Right atrium auricular region (tissue), 2 donors: ENCODE results near the gene ZNF778. TPM values are rescaled to one million over a fixed set of nuclear protein-coding genes. Genes with fewer than 3 reads are reported as not detected.

Experiments used
- DNase-seq: peaks from one replicate; pipeline ENCODE4 v3.0.0-alpha.2; 2019; ENCODE audit warnings: low spot score
- H3K27ac ChIP-seq, 2 donors: fragments of 200-600 bp; sonication (generic); 1 replicate in 1 of 2; 2 replicates in 1 of 2; pipeline ENCODE4 v1.5.1; 2016 to 2019
- H3K27me3 ChIP-seq, 2 donors: fragments of 200-600 bp; sonication (generic); one replicate each; pipeline versions ENCODE4 v1.5.1 to v1.6.0; 2017 to 2019
- H3K36me3 ChIP-seq: fragments of 200-600 bp; sonication (generic); one replicate; pipeline ENCODE4 v1.5.1; 2016
- H3K4me1 ChIP-seq, 2 donors: fragments of 200-600 bp; sonication (generic); one replicate each; pipeline versions ENCODE4 v1.5.1 to v1.6.0; 2017 to 2019
- H3K4me3 ChIP-seq, 2 donors: fragments of 200-600 bp; sonication (generic); 1 replicate in 1 of 2; 2 replicates in 1 of 2; pipeline ENCODE4 v1.5.1; 2017 to 2019; ENCODE audit warnings: mild to moderate bottlenecking in 1 of 2, moderate library complexity in 1 of 2
- H3K9me3 ChIP-seq, 2 donors: fragments of 200-600 bp; sonication (generic); one replicate each; pipeline ENCODE4 v1.5.1; 2019
- CTCF ChIP-seq, 2 donors: fragments of 200-600 bp; sonication (generic); IDR thresholded peaks; one replicate each; pipeline ENCODE4 v1.5.1; 2019; ENCODE audit warnings: antibody characterized with exemption in 2 of 2
- total RNA-seq, 2 donors: library from RNA; depleted of rRNA; stranded (reverse); fragments of >200 nt; gene quantifications; one replicate each; pipeline ENCODE4 v1.1.0, GENCODE V29; 2016

ZNF778 gene
- total RNA-seq, 2 donors from 2014 or later = 5.7 to 8.0 TPM

- Histone ChIP-seq H3K36me3 (no peaks in the 10 kb centered on the region), H3K4me3 (peak overlapping the region in 1 of 2 donors; percentile 8), H3K9me3 (no peaks in the 10 kb centered on the region), H3K27ac (no peak overlapping the region), H3K4me1 (peaks cover 0 to 19% of the 10 kb centered on the region in 2 donors), H3K27me3 (no peaks in the 10 kb centered on the region)
- no peak for DNase-seq
- no peak for TF ChIP-seq CTCF (IDR thresholded peaks at IDR 0.05)
Observed at GRCh38 chr16:89192956-89193575, 24.4 kb upstream of the ZNF778 start.

GRCh38 chr16:89193576-89194293 lies 23.8 kb upstream of the ZNF778 start:
- H3K4me3 ChIP-seq = peak overlapping the region in 1 of 2 donors; percentile 8
- DNase-seq = no peak
- no peak for TF ChIP-seq CTCF (IDR thresholded peaks at IDR 0.05)
- H3K27me3 ChIP-seq = peaks cover 0 to under 1% of the 10 kb centered on the region in 2 donors
- H3K27ac ChIP-seq = no peak overlapping the region
- H3K36me3 ChIP-seq = no peaks in the 10 kb centered on the region
- no peaks in the 10 kb centered on the region for H3K9me3 ChIP-seq
- peaks cover 0 to 19% of the 10 kb centered on the region in 2 donors for H3K4me1 ChIP-seq

GRCh38 chr16:89194340-89195311 lies 22.9 kb upstream of the ZNF778 start:
- H3K27me3 ChIP-seq = peaks cover 0 to 8% of the 10 kb centered on the region in 2 donors
- H3K36me3 ChIP-seq = no peaks in the 10 kb centered on the region
- H3K9me3 ChIP-seq = no peaks in the 10 kb centered on the region
- no peak for TF ChIP-seq CTCF (IDR thresholded peaks at IDR 0.05)
- peaks cover 0 to 19% of the 10 kb centered on the region in 2 donors for H3K4me1 ChIP-seq
- DNase-seq = no peak
- H3K27ac ChIP-seq = no peak overlapping the region
- no peak overlapping the region for H3K4me3 ChIP-seq

GRCh38 chr16:89195521-89196171 lies 21.9 kb upstream of the ZNF778 start:
- Histone ChIP-seq H3K36me3 (no peaks in the 10 kb centered on the region), H3K27ac (no peak overlapping the region), H3K4me1 (peaks cover 0 to 26% of the 10 kb centered on the region in 2 donors), H3K9me3 (no peaks in the 10 kb centered on the region), H3K4me3 (no peak overlapping the region), H3K27me3 (peaks cover 3 to 15% of the 10 kb centered on the region in 2 donors)
- TF ChIP-seq CTCF (IDR thresholded peaks at IDR 0.05) = no peak
- no peak for DNase-seq

GRCh38 chr16:89197033-89197632 lies 20.4 kb upstream of the ZNF778 start:
- H3K27me3 ChIP-seq = peaks cover 4 to 20% of the 10 kb centered on the region in 2 donors
- DNase-seq = no peak
- peaks cover 0 to 28% of the 10 kb centered on the region in 2 donors for H3K4me1 ChIP-seq
- TF ChIP-seq CTCF (IDR thresholded peaks at IDR 0.05) = no peak
- no peaks in the 10 kb centered on the region for H3K9me3 ChIP-seq
- no peak overlapping the region for H3K4me3 ChIP-seq
- H3K36me3 ChIP-seq = no peaks in the 10 kb centered on the region
- no peak overlapping the region for H3K27ac ChIP-seq
